ENCODE results near the gene PROS1.
"Not testable (repeated sequence)": the region's sequence is repeated elsewhere in the genome, so short reads cannot be mapped to it uniquely, and the experiment has no call there.

PROS1 gene

GRCh38 chr3:93867425-93867824 is 106.3 kb downstream of the PROS1 start:
- DNase-seq, result no peak

GRCh38 chr3:93861017-93861416 is 112.7 kb downstream of the PROS1 start:
- no peak for DNase-seq

GRCh38 chr3:93855401-93855800 is 118.3 kb downstream of the PROS1 start:
- DNase-seq, result no peak

- not testable (repeated sequence) for DNase-seq
Measured at GRCh38 chr3:93852228-93852627, 121.5 kb downstream of the PROS1 start.

GRCh38 chr3:93843981-93844380 is 129.7 kb downstream of the PROS1 start:
- peak in 1 of 14 donors; percentile 7 for DNase-seq

- not testable (repeated sequence) for DNase-seq
Measured at GRCh38 chr3:93839193-93839592, 134.5 kb downstream of the PROS1 start.

Data from C1 segment of cervical spinal cord (tissue), 14 donors.